HL-60 (cell line): ENCODE data around the gene THSD7B.

Source experiments
- TF ChIP-seq, protein P1 (sequence below): IDR thresholded peaks from one replicate; pipeline ENCODE4 v1.5.1; 2011; ENCODE audit warnings: low read length, control low read depth, inconsistent platforms; ENCODE audit not compliant: insufficient read depth
- TF ChIP-seq, protein P2 (sequence below): IDR thresholded peaks from 2 replicates; pipeline ENCODE4 v1.6.1; 2012; ENCODE audit warnings: low read depth; ENCODE audit not compliant: insufficient replicate concordance

DNA sequence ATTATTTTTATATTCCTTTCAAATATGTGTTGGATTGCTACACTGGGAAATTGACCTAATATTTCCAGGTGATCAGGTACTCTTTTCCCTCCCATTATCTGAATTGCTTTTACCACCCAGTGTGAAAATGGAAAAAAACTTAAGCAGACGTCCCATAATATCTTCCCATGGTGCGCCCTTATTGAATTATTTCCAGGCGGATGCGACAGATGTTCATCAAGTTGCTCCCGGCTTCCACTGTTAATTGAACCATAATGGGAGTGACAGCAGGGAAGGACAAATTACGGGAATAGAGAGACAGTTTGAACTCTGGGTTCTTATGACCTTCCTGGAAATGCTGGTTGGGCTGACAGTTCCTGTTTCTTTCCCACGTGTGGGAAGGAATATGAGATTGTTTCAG lies 93.3 kb downstream of the THSD7B start:
- TF ChIP-seq, protein P1, sequence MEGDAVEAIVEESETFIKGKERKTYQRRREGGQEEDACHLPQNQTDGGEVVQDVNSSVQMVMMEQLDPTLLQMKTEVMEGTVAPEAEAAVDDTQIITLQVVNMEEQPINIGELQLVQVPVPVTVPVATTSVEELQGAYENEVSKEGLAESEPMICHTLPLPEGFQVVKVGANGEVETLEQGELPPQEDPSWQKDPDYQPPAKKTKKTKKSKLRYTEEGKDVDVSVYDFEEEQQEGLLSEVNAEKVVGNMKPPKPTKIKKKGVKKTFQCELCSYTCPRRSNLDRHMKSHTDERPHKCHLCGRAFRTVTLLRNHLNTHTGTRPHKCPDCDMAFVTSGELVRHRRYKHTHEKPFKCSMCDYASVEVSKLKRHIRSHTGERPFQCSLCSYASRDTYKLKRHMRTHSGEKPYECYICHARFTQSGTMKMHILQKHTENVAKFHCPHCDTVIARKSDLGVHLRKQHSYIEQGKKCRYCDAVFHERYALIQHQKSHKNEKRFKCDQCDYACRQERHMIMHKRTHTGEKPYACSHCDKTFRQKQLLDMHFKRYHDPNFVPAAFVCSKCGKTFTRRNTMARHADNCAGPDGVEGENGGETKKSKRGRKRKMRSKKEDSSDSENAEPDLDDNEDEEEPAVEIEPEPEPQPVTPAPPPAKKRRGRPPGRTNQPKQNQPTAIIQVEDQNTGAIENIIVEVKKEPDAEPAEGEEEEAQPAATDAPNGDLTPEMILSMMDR, result no peak
- TF ChIP-seq, protein P2, sequence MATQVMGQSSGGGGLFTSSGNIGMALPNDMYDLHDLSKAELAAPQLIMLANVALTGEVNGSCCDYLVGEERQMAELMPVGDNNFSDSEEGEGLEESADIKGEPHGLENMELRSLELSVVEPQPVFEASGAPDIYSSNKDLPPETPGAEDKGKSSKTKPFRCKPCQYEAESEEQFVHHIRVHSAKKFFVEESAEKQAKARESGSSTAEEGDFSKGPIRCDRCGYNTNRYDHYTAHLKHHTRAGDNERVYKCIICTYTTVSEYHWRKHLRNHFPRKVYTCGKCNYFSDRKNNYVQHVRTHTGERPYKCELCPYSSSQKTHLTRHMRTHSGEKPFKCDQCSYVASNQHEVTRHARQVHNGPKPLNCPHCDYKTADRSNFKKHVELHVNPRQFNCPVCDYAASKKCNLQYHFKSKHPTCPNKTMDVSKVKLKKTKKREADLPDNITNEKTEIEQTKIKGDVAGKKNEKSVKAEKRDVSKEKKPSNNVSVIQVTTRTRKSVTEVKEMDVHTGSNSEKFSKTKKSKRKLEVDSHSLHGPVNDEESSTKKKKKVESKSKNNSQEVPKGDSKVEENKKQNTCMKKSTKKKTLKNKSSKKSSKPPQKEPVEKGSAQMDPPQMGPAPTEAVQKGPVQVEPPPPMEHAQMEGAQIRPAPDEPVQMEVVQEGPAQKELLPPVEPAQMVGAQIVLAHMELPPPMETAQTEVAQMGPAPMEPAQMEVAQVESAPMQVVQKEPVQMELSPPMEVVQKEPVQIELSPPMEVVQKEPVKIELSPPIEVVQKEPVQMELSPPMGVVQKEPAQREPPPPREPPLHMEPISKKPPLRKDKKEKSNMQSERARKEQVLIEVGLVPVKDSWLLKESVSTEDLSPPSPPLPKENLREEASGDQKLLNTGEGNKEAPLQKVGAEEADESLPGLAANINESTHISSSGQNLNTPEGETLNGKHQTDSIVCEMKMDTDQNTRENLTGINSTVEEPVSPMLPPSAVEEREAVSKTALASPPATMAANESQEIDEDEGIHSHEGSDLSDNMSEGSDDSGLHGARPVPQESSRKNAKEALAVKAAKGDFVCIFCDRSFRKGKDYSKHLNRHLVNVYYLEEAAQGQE, result no peak
